Fibroblast of villous mesenchyme (primary cell): ENCODE results near the gene SCN3A. TPM values are rescaled to one million over a fixed set of nuclear protein-coding genes. Genes with fewer than 3 reads are reported as not detected.

Experiments
- DNase-seq: peaks from one replicate; pipeline ENCODE4 v3.0.0-alpha.2; 2010; ENCODE audit warnings: low read depth
- H3K4me3 ChIP-seq: 2 replicates; pipeline ENCODE4 v1.5.1; 2011; ENCODE audit warnings: low read depth, mild to moderate bottlenecking, low read length
- total RNA-seq: library from RNA; depleted of rRNA; stranded (reverse); fragments of >200 nt; gene quantifications from 2 replicates; pipeline ENCODE4 v1.2.3, GENCODE V29; 2012
- TF ChIP-seq, protein P1 (sequence below): IDR thresholded peaks from 2 replicates; pipeline ENCODE4 v1.5.1; 2012; ENCODE audit warnings: low read depth, mild to moderate bottlenecking, low read length; ENCODE audit not compliant: insufficient read depth

Gene SCN3A
- total RNA-seq, 1 donor, result not detected

DNA sequence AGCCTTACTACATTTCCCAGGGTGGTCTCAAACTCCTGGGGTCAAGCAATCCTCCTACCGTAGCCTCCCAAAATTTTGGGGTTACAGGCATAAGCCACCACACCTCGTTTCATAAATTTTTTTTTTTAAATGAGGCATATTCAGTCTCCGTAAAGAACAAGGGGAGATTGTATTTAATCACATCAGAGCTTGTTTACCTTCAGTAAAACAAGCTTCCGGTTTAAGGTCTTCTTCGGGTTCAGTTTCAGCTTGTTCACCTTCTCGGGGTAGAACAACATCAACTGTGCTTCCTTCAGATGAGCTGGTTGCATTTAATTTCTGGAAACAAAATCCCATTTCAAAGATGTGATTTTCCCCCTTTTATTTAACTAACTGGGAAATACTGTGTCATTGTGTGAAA, 88.6 kb downstream of the SCN3A start:
- no peak for DNase-seq
- TF ChIP-seq, protein P1, sequence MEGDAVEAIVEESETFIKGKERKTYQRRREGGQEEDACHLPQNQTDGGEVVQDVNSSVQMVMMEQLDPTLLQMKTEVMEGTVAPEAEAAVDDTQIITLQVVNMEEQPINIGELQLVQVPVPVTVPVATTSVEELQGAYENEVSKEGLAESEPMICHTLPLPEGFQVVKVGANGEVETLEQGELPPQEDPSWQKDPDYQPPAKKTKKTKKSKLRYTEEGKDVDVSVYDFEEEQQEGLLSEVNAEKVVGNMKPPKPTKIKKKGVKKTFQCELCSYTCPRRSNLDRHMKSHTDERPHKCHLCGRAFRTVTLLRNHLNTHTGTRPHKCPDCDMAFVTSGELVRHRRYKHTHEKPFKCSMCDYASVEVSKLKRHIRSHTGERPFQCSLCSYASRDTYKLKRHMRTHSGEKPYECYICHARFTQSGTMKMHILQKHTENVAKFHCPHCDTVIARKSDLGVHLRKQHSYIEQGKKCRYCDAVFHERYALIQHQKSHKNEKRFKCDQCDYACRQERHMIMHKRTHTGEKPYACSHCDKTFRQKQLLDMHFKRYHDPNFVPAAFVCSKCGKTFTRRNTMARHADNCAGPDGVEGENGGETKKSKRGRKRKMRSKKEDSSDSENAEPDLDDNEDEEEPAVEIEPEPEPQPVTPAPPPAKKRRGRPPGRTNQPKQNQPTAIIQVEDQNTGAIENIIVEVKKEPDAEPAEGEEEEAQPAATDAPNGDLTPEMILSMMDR, result no peak
- no peak overlapping the region for H3K4me3 ChIP-seq

DNA sequence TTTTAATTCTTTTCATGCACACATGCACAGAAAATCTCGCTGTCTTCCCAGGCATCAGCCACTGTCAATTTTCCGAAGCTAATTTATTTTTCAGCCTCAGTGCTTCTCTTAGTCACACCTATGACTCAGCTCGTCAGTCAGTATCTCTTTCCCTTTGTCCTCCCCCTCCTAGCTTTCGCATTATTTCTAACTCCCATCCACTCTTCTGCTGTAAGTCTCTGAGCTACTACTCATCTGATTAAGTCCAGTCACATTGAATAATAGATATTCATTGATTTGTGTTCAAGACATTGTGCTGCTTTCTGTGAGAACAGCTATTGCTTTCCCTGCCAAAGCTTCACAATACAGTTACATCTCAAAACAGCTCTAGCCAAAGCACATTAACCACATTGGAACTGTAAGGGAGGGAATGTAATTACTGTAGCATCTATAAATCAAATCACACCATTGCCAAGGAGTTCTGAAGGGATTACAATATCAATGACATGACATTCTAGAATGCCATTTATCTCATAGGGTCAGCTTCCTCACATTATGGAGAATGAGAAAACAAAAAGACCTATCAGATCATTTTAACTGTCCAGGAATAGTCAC, 89.4 kb downstream of the SCN3A start:
- DNase-seq, result peak; percentile 5
- TF ChIP-seq, protein P1, result no peak
- no peak overlapping the region for H3K4me3 ChIP-seq

DNA sequence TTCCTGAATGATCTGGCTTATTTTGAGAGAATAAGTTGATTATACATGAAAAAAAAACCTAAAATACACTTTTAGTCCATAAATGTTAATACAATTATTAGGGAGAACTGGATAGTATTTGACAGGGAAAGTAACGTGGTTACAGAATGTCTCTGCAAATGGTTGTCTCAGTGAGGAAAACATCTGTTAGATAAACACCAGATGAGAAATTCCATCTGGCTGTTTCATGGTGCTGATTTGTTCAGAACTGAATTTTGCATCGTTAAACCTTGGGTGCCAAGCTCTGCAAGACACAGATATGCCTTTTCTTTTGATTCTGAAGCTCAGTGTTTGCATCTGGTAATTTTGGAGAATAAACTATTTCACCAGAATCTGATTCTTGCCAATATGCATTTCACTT, 90.4 kb downstream of the SCN3A start:
- DNase-seq, result peak; percentile 41
- no peak overlapping the region for H3K4me3 ChIP-seq
- TF ChIP-seq, protein P1, result no peak

DNA sequence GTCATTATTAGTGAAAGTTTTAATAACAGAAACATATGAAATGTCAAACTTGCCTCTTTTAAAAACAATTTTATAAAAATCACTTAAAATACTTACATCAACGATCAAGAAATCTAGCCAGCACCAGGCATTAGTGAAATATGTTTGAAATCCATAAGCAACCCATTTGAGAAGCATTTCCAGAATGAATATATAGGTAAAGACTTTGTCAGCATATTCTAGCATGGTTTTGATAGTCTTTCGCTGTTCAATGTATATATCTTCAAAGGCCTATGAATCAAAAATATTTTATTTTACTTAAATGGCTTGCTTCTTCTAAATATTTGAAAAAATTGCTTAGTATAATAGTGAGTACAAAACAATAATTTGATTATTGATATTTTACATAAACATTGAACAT, 91.1 kb downstream of the SCN3A start:
- no peak for DNase-seq
- TF ChIP-seq, protein P1, result no peak
- H3K4me3 ChIP-seq, result no peak overlapping the region

DNA sequence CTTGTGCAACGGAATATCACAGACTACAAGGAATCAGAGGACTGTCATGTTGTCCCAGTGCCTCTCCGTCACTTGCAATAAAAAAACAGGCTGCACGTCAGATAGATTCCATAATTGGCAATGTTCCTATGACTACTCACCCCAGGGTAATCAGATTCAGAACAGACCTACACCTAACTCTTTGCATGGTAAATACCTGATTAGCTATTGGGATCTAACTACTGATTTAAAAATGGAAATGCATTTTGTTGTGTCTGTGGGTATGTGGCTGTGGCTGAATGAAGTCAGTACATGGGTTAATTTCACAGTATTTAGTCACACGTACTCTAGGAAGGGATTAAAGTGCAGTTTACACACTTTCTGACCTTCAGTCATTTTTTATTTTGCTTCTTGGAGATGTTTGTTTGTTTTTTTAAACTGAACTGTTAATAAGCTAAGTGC, 91.7 kb downstream of the SCN3A start:
- DNase-seq, result no peak
- TF ChIP-seq, protein P1, result no peak
- H3K4me3 ChIP-seq, result no peak overlapping the region

DNA sequence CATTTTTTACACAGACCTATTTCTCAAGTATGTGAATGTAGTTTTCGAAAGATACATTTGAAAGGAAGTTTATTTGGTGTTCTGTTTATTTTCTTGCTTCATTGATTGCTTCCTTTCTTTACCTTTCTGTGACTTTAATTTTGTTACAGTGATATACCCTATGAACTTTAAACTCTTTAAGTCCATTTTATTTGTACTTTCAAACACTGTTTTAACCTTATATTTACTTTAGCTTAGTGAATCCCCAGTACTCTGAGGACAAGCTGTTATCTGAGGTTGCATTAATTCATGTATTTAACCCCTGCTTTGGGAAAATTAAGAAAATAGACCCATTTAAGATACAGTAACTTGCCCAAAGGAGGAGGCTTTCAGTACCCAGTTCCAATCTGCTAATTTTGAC, 93.5 kb downstream of the SCN3A start:
- DNase-seq, result no peak
- TF ChIP-seq, protein P1, result no peak

DNA sequence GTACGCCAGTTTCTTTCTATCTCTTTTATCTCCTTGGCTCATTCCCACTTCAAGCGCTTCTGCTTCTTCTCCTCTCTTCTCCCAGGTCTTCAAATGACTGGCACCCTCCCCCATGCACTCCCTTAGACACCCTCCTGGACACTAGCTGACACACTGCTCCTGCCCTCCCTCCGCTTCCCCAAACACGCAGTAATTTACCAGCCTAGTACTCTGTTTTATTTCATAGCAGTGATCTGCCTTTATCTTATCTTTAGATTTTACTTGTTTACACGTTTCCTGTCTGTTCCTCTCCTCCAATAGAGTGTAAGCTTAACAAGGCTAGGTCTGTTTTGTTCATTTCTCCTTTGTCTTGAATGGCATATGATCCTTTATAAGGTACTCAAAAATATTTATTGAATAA, 93.9 kb downstream of the SCN3A start:
- TF ChIP-seq, protein P1, result no peak
- peak; percentile 44 for DNase-seq

More for the DNA sequence above, 93.5 kb downstream of the SCN3A start:
- no peak overlapping the region for H3K4me3 ChIP-seq

More for the DNA sequence above, 93.9 kb downstream of the SCN3A start:
- H3K4me3 ChIP-seq, result no peak overlapping the region
